HG02884 (cell line): ENCODE measurements around the gene ZNHIT1.

Source experiments
- ATAC-seq: cut with Tn5 transposase; IDR thresholded peaks from one replicate; pipeline ENCODE4 v1.9.1; 2021; ENCODE audit warnings: mild to moderate bottlenecking, moderate library complexity; ENCODE audit not compliant: unreplicated experiment

The ZNHIT1 gene

DNA sequence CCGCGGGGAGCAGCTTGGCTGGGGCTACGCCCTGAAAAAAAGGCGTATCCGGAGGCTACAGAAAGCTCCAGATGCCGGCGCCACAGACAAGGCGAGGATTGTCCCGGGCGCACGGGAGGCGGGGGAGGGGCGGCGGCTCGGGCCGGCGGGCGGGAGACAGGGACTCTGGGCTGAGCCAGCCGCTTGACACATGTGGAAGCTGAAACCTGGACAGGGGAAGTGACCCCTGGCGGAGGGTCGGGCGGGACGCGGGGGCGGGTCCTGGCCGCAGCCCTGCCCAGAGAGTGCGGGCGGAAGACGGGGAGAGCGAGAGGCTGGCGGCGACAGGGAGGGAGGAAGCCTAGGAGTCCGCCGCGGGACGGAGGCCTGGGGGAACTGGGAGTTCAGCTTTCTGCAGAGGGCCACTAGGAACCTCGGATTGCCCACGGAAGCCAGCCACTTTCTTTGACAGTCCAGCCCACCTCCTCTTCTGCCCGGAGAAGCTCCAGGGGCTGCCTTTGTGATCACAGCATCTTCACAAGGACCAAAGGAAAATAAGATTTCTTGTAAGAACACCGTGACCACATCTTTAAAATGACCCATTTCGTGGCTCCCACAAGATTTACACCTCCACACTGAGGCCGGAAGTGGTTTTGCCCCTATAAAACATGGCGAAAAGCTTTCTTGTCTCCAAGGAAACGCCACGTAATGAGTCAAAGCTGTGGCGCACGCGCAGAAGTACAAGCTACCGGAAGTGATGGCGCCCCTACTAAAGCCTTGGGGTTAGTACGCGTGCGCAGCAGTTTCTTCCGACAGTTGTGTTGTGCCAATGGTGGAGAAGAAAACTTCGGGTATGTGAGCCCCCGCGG, at the start of gene ZNHIT1, which contains the start of gene PLOD3:
ZNHIT1 (plus strand) TSS at position 778 of the 848 bp plus-strand sequence; CDS start at position 809, 31 bp downstream.
PLOD3 (minus strand) TSS at position 194 of the 848 bp plus-strand sequence. CDS start 307 bp downstream, outside the sequence.
- peak; percentile 68 for ATAC-seq

GRCh38 chr7:101168412-101169049, 49.4 kb upstream of the ZNHIT1 start:
- no peak for ATAC-seq

- no peak for ATAC-seq
These were observed 48.7 kb upstream of the ZNHIT1 start for GRCh38 chr7:101169110-101169837.

- no peak for ATAC-seq
These were observed 48.0 kb upstream of the ZNHIT1 start for GRCh38 chr7:101169838-101170551.

- ATAC-seq: no peak
These were observed 47.1 kb upstream of the ZNHIT1 start for GRCh38 chr7:101170617-101171441.

- ATAC-seq: no peak
These were observed 46.5 kb upstream of the ZNHIT1 start for GRCh38 chr7:101171442-101171837.

- ATAC-seq: no peak
These were observed 45.7 kb upstream of the ZNHIT1 start for GRCh38 chr7:101172005-101172853.

DNA sequence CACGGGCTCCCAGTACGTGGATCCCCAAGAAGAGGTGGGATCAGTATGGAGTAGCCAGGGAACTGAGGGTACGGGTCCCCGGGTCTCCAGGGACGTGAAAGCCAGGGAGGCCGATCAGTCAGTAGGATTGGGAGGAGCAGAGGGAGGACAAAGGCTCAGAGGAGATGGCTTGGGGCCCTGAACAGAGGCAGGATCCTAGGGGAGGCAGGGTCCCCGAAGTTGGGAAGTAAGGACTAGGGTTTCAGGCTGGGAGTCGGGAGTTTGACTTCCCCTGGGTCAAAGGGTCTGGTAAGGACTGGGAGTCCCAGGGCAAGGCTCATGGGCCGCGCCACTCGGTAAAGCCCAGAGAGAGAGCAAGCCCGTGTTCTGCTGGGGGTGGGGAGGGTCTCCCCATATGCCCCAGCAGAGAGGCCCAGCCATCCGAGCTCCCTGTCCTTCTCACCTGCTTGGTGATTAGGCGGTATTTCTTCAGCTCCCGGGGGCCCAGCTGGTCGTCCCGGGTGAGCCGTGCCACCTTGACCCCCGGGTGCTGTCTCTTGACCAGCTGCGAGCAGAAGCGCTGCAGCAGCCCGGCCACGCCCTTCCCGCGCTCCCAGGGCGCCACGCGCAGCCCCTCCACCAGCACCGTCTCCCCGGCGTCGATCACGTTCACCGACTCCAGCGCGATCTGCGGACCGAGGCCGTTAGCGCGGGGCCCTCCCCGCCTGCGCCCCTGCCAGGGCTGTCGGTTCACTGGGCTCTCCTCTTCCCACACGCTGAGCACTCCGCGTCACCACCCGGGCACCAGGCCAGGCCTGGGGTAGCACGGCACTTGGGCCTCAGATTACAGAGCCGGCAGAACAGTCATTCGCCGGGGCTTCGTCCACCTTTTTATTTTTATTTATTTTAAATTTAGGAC, 44.9 kb upstream of the ZNHIT1 start:
- ATAC-seq: no peak

GRCh38 chr7:101173752-101174244, 44.2 kb upstream of the ZNHIT1 start:
- no peak for ATAC-seq

- no peak for ATAC-seq
These were observed 43.6 kb upstream of the ZNHIT1 start for GRCh38 chr7:101174322-101174854.

GRCh38 chr7:101175664-101176063, 42.3 kb upstream of the ZNHIT1 start:
- ATAC-seq: no peak

- no peak for ATAC-seq
These were observed 40.3 kb upstream of the ZNHIT1 start for GRCh38 chr7:101177644-101178043.

GRCh38 chr7:101179117-101179516, 38.8 kb upstream of the ZNHIT1 start:
- ATAC-seq: no peak

- ATAC-seq: no peak
These were observed 38.3 kb upstream of the ZNHIT1 start for GRCh38 chr7:101179713-101180112.

- ATAC-seq: no peak
These were observed 37.7 kb upstream of the ZNHIT1 start, which contains the start of gene NAT16 for GRCh38 chr7:101180130-101180755. TSS of gene NAT16 (minus strand) at chr7:101180293. CDS start at chr7:101174807, 5,486 bp downstream.

DNA sequence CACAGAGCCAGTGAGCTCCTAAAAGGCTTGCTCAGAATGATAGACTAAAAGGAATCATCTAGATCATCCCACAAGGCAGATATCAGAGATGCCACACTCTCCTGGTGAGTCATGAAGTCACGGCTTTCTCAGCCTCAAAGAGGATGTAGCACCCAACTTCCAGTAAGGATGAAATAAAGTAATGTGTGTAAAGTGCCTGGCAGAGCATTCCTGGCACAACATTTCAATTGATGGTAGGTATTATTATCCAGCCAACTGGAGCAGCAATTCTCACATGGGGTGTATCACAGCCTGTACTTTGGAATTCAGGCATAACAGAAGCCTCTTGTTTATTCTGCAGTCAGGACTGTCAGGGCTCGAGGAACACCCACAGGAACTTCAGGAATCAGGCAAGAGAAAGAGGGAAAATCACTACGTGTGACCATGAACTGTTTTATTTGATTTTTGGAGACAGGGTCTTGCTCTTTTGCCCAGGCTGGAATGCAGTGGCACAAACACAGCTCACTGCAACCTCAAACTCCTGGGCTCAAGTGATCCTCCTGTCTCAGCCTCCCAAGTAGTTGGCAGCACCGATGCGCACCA, 32.6 kb upstream of the ZNHIT1 start:
- ATAC-seq: no peak

DNA sequence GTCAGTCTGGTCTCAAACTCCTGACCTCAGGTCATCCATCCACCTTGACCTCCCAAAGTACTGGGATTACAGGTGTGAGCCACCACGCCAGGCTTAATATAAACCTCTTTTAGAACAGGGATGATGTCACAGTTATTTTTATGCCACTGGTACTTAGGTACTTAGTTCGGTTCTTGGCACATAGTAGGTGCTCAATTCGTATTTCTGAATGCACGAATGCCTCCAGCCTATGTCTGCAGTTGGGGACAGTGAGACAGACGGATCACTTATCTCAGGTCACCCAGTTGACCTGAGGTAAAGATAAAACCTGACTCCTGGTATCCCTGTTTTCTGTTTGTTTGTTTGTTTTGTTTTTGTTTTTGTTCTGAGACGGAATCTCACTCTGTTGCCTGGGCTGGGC, 31.8 kb upstream of the ZNHIT1 start:
- no peak for ATAC-seq
